Measurements from ENCODE around the gene ARHGEF40.

DNA sequence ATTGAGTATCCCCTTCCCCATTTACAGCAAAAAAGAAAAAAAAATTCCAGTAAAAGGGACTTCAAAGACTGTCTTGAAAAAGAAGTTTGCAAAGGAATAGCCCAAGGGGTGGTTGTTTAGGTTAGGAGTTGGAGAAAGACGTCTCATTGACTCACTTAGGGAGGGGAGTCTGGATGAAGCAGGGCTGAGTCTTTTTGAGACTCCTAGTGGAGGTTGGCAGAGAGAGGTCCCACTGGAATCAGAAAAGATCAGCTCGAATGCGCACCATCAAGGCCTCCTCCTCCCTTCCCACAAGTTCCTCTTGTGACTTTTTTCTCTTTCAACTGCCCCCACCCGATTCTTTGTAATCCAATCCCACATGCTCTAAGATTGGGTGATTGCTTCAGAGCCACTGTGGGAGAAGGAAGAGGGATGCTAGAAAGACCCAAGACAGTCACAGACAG is 1.9 kb downstream of the ARHGEF40 start:
- TF ChIP-seq, protein P1, sequence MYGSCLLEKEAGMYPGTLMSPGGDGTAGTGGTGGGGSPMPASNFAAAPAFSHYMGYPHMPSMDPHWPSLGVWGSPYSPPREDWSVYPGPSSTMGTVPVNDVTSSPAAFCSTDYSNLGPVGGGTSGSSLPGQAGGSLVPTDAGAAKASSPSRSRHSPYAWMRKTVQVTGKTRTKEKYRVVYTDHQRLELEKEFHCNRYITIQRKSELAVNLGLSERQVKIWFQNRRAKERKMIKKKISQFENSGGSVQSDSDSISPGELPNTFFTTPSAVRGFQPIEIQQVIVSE (CRISPR knock-in tag; IDR thresholded peaks at IDR 0.05; ENCODE audit: borderline replicate concordance), result no peak
- TF ChIP-seq CTCF (IDR thresholded peaks at IDR 0.05) (no peak), ELF4 (CRISPR knock-in tag; IDR thresholded peaks at IDR 0.05; ENCODE audit: low read depth) (no peak), HMGXB4 (CRISPR knock-in tag; IDR thresholded peaks at IDR 0.05) (no peak), ZNF219 (CRISPR knock-in tag; IDR thresholded peaks at IDR 0.05; ENCODE audit: borderline replicate concordance) (no peak), NFYB (CRISPR knock-in tag; conservative IDR thresholded peaks at IDR 0.05; ENCODE audit: low read depth) (no peak), ZNF121 (CRISPR knock-in tag; IDR thresholded peaks at IDR 0.05) (no peak), ESRRA (CRISPR knock-in tag; IDR thresholded peaks at IDR 0.05; ENCODE audit: borderline replicate concordance) (no peak)

Measured in WTC11 (cell line).